Activated naive CD8-positive, alpha-beta T cell treated with anti-CD3 and anti-CD28 coated beads for 36 hours (primary cell): Measurements from ENCODE around the gene AFAP1L1. TPM values are rescaled to one million over a fixed set of nuclear protein-coding genes. Genes with fewer than 3 reads are reported as not detected.

Experiments
- DNase-seq: peaks from one replicate; pipeline ENCODE4 v3.0.0; 2021
- H3K27ac Mint-ChIP-seq: one replicate; pipeline ENCODE4 v1.8.0; 2022; ENCODE audit warnings: mild to moderate bottlenecking, moderate library complexity, mixed read lengths
- H3K27me3 Mint-ChIP-seq: one replicate; pipeline ENCODE4 v1.8.0; 2022; ENCODE audit warnings: mild to moderate bottlenecking, mixed read lengths
- H3K36me3 Mint-ChIP-seq: one replicate; pipeline ENCODE4 v1.8.0; 2021; ENCODE audit warnings: mild to moderate bottlenecking, mixed read lengths
- H3K4me1 Mint-ChIP-seq: one replicate; pipeline ENCODE4 v1.8.0; 2021; ENCODE audit warnings: mixed read lengths
- H3K4me3 Mint-ChIP-seq: one replicate; pipeline ENCODE4 v1.8.0; 2022; ENCODE audit warnings: mild to moderate bottlenecking, moderate library complexity, mixed read lengths
- H3K9me3 Mint-ChIP-seq: one replicate; pipeline ENCODE4 v1.8.0; 2022; ENCODE audit warnings: mixed read lengths
- total RNA-seq, 2 experiments: library from RNA; stranded (reverse); gene quantifications; one replicate each; pipeline ENCODE4 v1.2.3, GENCODE V29; 2021

AFAP1L1 gene
- total RNA-seq, 2 experiments from 2014 or later = 0.66 to 0.94 TPM

DNA sequence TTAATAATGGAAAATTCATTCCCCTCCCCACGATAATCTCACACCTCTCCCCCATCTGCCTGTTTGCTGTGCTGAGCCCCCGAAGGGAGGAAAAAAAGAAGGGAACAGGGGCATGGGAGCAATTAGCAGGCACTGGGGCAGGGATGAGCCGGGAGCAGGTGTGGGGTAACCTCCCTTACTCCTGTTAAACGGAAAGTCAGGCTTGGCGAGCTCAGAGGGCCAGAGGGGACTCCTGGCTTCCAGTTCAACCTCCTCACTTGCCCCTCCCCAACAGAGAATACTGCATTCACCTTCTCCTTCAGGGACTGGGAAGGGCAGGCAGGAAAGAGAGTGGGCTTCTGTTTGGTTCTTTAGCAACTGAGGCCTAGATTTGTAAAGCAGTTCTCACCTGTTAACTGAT is 1.6 kb downstream of the AFAP1L1 start:
- Mint-ChIP-seq H3K27me3 (peaks cover 45% of the 10 kb centered on the region), H3K4me1 (peaks cover 6% of the 10 kb centered on the region), H3K9me3 (peaks cover 9% of the 10 kb centered on the region), H3K36me3 (peaks cover 2% of the 10 kb centered on the region), H3K4me3 (no peak overlapping the region), H3K27ac (no peak overlapping the region)
- no peak for DNase-seq

DNA sequence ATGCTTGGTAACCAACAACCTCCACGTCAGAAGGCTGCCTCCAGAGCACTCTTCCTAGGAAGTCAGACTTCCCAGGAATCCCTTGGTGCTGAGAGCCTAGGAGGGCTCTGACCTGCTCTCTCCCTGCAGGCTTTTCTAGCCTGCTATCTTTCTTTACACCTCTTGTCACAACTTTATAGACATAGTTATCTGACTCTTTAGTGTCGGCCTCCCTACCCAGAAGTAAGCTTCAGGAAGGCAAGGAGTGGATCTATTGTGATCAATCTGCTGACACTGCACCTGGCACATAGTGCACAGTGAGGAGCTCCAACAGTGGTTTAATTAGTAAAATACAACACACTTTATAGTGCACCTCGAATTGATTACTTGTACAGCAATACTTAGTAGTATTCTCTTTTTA is 2.3 kb downstream of the AFAP1L1 start:
- Mint-ChIP-seq H3K36me3 (no peaks in the 10 kb centered on the region), H3K4me3 (no peak overlapping the region), H3K27ac (no peak overlapping the region), H3K9me3 (peaks cover 3% of the 10 kb centered on the region), H3K27me3 (peaks cover 44% of the 10 kb centered on the region), H3K4me1 (peaks cover 6% of the 10 kb centered on the region)
- DNase-seq = no peak

- H3K9me3 Mint-ChIP-seq = no peaks in the 10 kb centered on the region
- no peak overlapping the region for H3K27ac Mint-ChIP-seq
- no peak for DNase-seq
- no peak overlapping the region for H3K4me3 Mint-ChIP-seq
- no peaks in the 10 kb centered on the region for H3K36me3 Mint-ChIP-seq
- H3K27me3 Mint-ChIP-seq = peaks cover 40% of the 10 kb centered on the region
- H3K4me1 Mint-ChIP-seq = peaks cover 6% of the 10 kb centered on the region
Measured at GRCh38 chr5:149274939-149275338, 3.3 kb downstream of the AFAP1L1 start.

DNA sequence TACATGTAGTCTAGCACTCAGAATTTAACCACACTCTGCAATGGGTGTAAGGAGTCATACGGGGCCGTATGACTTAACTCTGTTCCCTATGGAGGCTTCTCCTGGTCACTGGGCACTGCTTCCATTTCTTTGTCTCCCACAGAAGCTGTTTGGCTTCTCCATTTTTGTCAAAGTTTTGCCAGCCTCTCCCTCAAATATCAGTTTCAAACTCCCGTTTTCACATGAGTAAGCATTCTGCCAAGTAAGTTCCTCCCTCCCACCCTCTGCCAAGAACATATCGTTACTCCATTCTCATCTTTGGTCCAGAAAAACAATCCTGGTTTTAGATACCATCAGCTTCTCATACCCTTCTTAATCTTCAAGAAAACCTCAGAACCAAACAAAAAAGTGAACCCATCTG is 6.1 kb downstream of the AFAP1L1 start:
- Mint-ChIP-seq H3K27me3 (peaks cover 17% of the 10 kb centered on the region), H3K36me3 (no peaks in the 10 kb centered on the region), H3K4me3 (no peak overlapping the region), H3K4me1 (no peaks in the 10 kb centered on the region), H3K9me3 (no peaks in the 10 kb centered on the region), H3K27ac (no peak overlapping the region)
- no peak for DNase-seq

DNA sequence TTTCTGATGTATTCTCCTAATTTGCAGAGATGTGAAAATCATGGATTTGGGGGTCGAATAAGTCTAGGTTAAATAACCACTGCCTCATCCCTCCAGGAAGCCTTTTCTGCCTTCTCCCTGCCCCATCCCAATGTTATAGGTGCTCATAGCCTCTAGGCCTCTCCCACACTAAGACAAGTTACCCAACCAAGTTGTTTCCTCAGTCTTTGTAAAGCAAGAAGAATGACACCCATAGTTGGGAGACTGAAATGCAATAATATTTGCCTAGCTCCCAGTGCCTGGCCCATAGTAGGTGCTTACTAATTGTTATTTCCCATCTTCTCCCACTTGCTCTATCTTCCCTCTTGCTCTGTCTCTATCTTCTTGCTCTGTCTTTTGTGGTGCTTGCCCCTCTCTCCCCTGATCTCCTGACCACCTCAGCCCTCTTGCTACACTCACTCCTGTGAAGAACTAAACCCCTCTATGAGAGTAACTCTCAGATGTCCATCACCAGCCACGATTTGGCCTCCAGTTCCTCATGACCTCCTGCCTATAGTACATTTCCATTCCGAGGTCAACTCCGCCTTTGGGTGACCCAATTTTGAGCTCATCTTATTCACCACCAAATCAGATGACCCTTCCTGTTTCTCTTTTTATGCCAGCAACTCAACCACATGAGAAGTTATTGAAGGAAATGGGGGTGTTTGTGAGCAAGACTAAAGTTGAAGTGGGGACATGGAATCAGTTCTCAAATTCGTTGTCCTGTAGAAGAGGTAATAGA is 7.0 kb downstream of the AFAP1L1 start:
- Mint-ChIP-seq H3K27ac (no peak overlapping the region), H3K4me3 (no peak overlapping the region), H3K27me3 (peaks cover 11% of the 10 kb centered on the region)

DNA sequence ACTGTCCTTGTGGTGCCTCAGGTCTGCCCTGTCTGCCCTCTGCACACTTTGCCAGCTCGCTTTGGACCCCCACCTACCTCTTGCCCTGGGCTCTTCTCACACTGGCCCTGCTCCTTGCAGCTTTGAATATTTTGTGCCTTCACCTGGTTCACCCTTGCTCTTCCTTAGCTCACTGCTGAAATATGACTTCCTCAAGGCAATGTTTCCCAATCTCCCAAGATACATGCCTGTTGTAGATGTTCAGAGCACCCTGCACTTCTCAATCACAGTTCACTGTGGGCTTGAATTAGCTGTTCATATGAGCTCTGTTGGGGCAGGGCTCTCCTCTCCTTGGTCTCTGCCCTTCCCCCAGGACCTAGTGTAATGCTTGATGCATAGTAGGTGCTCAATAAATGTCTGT is 8.0 kb downstream of the AFAP1L1 start:
- Mint-ChIP-seq H3K36me3 (no peaks in the 10 kb centered on the region), H3K4me1 (no peaks in the 10 kb centered on the region), H3K9me3 (no peaks in the 10 kb centered on the region), H3K4me3 (no peak overlapping the region), H3K27ac (no peak overlapping the region), H3K27me3 (peaks cover 6% of the 10 kb centered on the region)
- DNase-seq = no peak

More for the DNA sequence above, 7.0 kb downstream of the AFAP1L1 start:
- no peaks in the 10 kb centered on the region for H3K36me3 Mint-ChIP-seq
- H3K9me3 Mint-ChIP-seq = no peaks in the 10 kb centered on the region
- no peak for DNase-seq
- no peaks in the 10 kb centered on the region for H3K4me1 Mint-ChIP-seq

DNA sequence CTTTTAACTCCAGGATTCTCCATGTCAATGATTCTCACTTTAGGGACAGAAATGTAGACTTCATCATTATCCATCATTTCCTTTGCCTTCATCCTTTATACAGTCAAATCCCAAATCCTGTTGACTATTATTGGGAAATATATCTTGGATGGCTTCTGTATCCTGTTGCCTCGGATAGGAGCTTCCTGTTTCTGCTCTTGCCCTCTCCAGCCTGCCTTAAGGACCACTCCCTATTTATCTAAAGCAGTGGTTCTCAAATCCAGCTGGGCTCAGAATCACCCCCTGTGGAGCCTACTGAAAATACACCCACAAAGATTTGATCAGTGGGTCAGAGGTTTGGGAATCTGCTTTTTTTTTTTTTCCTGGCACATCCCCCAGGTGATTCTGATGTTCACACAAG is 8.5 kb downstream of the AFAP1L1 start:
- Mint-ChIP-seq H3K27ac (no peak overlapping the region), H3K4me1 (no peaks in the 10 kb centered on the region), H3K36me3 (no peaks in the 10 kb centered on the region), H3K27me3 (peaks cover 6% of the 10 kb centered on the region), H3K9me3 (no peaks in the 10 kb centered on the region), H3K4me3 (no peak overlapping the region)
- DNase-seq = no peak

DNA sequence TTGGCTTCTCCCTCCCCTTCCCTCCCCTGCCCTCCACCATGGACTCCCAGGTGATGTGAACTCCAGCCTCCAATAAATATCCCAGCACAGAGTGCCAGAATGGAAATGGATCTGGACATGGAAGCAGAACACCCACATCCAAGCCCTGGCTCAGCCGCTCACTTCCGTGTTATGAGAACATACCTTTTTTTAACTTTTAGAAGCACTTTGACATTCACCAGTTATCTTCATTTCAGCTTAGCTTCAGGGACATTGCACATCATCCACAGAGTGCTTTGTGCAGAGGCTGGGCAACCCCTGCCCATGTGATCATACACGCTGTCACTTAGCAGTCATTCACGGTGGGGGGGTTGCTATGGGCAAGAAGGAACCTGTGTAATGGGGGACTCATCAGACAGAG is 9.1 kb downstream of the AFAP1L1 start:
- no peak for DNase-seq
- peaks cover 6% of the 10 kb centered on the region for H3K27me3 Mint-ChIP-seq
- no peak overlapping the region for H3K27ac Mint-ChIP-seq
- H3K9me3 Mint-ChIP-seq = no peaks in the 10 kb centered on the region
- H3K36me3 Mint-ChIP-seq = no peaks in the 10 kb centered on the region
- no peak overlapping the region for H3K4me3 Mint-ChIP-seq
- H3K4me1 Mint-ChIP-seq = no peaks in the 10 kb centered on the region

DNA sequence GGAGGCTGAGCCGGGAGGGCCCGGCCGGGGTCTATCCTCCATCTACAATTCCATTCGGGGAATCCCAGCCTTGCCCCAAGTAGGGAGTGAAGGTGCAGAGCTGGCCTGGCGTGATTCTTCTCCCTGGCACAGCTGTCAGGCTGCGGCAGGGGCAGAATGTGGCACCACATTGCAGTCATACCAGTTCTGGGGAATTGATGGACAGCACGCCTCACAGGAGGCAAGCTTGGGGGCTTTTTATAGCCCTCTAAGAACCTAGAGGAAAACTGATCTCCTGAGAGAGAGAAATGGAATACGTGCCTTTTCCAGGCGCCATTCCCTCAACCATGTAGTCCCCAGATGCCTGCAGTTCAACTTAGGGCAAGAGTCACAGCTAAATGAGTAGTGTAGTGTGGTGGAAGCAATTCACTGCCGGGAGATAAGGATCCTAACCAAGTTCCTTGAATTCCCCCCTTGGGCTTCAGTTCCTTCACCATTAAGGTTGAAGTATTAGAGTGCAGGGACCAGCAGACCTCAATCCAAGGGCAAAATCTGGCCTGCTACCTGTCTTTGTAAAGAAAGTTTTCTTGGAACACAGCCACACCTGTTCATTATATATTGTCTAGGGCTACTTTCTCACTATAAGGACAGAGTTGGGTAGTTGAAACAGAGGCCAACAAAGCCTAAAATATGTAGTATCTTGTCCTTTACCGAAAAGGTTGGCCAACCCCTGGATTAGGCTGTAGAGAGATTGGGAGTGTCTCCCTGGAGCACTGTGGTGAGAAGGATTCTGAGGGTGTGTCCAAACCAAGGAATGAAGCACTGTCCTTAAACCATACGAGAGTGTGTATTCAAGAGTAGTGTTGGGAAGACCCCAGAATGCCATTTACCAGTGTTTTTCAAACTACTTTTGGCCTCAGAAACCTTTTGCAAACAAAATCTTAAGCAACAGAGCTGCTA is 10.6 kb downstream of the AFAP1L1 start:
- peaks cover 2% of the 10 kb centered on the region for H3K27me3 Mint-ChIP-seq
- no peaks in the 10 kb centered on the region for H3K4me1 Mint-ChIP-seq
- H3K27ac Mint-ChIP-seq = no peak overlapping the region
- H3K4me3 Mint-ChIP-seq = no peak overlapping the region
- H3K36me3 Mint-ChIP-seq = no peaks in the 10 kb centered on the region
- no peaks in the 10 kb centered on the region for H3K9me3 Mint-ChIP-seq
- no peak for DNase-seq

DNA sequence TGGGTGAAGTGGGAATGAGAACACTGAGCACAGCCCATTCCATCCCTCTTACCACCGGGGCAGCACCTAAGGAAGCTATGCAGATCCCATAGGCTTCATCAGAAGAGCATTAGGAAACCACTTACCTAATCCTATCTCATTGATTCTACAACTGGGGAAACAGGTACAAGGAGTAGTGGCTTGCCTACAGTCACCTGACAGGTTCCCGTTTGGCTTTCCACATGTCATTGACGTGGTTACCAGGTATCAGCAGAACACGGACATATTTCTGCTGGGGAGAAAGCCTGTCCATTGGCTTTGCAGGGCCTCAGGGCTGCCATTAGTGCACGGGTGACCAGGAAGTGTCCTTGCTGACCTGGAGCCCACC is 11.3 kb downstream of the AFAP1L1 start:
- H3K4me3 Mint-ChIP-seq = no peak overlapping the region
- no peak for DNase-seq
- H3K9me3 Mint-ChIP-seq = no peaks in the 10 kb centered on the region
- H3K36me3 Mint-ChIP-seq = no peaks in the 10 kb centered on the region
- H3K27ac Mint-ChIP-seq = no peak overlapping the region
- no peaks in the 10 kb centered on the region for H3K27me3 Mint-ChIP-seq
- H3K4me1 Mint-ChIP-seq = no peaks in the 10 kb centered on the region

GRCh38 chr5:149283626-149284480 is 12.2 kb downstream of the AFAP1L1 start:
- Mint-ChIP-seq H3K9me3 (no peaks in the 10 kb centered on the region), H3K4me1 (no peaks in the 10 kb centered on the region), H3K4me3 (no peak overlapping the region), H3K27ac (no peak overlapping the region), H3K27me3 (no peaks in the 10 kb centered on the region), H3K36me3 (no peaks in the 10 kb centered on the region)
- DNase-seq = no peak

DNA sequence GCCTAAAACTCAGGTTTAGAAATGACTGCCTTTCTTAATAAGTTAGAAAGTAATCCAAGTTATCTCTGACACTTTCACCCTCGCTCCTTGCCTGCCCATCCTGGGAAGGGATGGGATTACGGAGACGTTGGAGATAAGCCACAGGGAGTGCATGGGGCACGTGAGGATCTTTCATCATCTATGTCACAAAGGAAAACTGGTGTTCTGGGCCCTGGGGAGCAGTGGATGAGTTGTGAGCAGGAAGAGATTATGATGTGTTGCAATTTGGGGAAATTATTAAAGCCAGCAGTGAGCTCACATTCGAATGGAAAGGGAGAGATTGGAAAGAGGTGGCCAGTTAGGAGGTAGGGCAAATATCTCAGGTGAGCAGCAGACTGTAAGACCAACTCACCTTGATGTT is 12.8 kb downstream of the AFAP1L1 start:
- no peaks in the 10 kb centered on the region for H3K27me3 Mint-ChIP-seq
- no peaks in the 10 kb centered on the region for H3K36me3 Mint-ChIP-seq
- no peaks in the 10 kb centered on the region for H3K9me3 Mint-ChIP-seq
- H3K27ac Mint-ChIP-seq = no peak overlapping the region
- no peak overlapping the region for H3K4me3 Mint-ChIP-seq
- no peaks in the 10 kb centered on the region for H3K4me1 Mint-ChIP-seq
- no peak for DNase-seq

GRCh38 chr5:149285153-149285552 is 13.5 kb downstream of the AFAP1L1 start:
- no peaks in the 10 kb centered on the region for H3K36me3 Mint-ChIP-seq
- no peak overlapping the region for H3K4me3 Mint-ChIP-seq
- H3K27ac Mint-ChIP-seq = no peak overlapping the region
- H3K27me3 Mint-ChIP-seq = no peaks in the 10 kb centered on the region
- H3K9me3 Mint-ChIP-seq = no peaks in the 10 kb centered on the region
- no peaks in the 10 kb centered on the region for H3K4me1 Mint-ChIP-seq
- no peak for DNase-seq

DNA sequence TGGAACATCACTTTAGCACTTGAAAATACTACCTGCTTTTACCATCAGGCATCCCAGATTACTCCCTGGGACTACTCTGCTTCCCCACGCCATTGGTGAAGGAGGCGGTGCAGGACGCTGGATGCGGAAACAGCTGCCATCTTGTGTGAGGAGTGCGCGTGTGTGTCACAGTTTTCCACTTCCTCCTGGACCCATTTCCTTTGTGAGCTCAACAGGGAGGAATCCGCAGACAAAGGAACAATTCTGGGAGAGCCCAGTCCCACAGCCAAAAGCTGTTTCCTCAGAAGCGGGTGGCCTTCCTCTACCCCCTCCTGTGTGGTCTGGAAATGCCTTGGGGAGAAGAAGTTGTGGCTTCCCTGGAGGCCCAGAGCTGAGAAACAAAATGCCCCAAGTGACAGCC is 16.8 kb downstream of the AFAP1L1 start:
- H3K36me3 Mint-ChIP-seq = no peaks in the 10 kb centered on the region
- H3K9me3 Mint-ChIP-seq = no peaks in the 10 kb centered on the region
- no peak for DNase-seq
- H3K4me1 Mint-ChIP-seq = no peaks in the 10 kb centered on the region
- H3K27me3 Mint-ChIP-seq = no peaks in the 10 kb centered on the region
- H3K4me3 Mint-ChIP-seq = no peak overlapping the region
- H3K27ac Mint-ChIP-seq = no peak overlapping the region

GRCh38 chr5:149289301-149289700 is 17.6 kb downstream of the AFAP1L1 start:
- Mint-ChIP-seq H3K9me3 (no peaks in the 10 kb centered on the region), H3K27ac (no peak overlapping the region), H3K27me3 (no peaks in the 10 kb centered on the region), H3K4me3 (no peak overlapping the region), H3K4me1 (no peaks in the 10 kb centered on the region), H3K36me3 (no peaks in the 10 kb centered on the region)
- no peak for DNase-seq
